Hepatic stellate cell (primary cell): ENCODE measurements around the gene CPEB1.

ENCODE experiments used
- DNase-seq: peaks from one replicate; pipeline ENCODE4 v3.0.0; 2011; ENCODE audit warnings: low spot score

Gene CPEB1

GRCh38 chr15:82647045-82647834 is at the start of gene CPEB1:
TSS of gene CPEB1 (minus strand) at chr15:82647363. CDS start at chr15:82628459, 18,904 bp downstream.
- DNase-seq: peak; percentile 53

- no peak for DNase-seq
These were observed 45.0 kb upstream of the CPEB1 start for GRCh38 chr15:82692171-82692570.

- no peak for DNase-seq
These were observed 42.0 kb upstream of the CPEB1 start for GRCh38 chr15:82689147-82689546.

GRCh38 chr15:82688691-82689090 is 41.5 kb upstream of the CPEB1 start:
- no peak for DNase-seq

GRCh38 chr15:82681371-82681770 is 34.2 kb upstream of the CPEB1 start:
- no peak for DNase-seq

- DNase-seq: no peak
These were observed 33.3 kb upstream of the CPEB1 start for GRCh38 chr15:82680200-82681102.

- no peak for DNase-seq
These were observed 32.5 kb upstream of the CPEB1 start for GRCh38 chr15:82679626-82680199.

- no peak for DNase-seq
These were observed 30.7 kb upstream of the CPEB1 start for GRCh38 chr15:82677720-82678323.

GRCh38 chr15:82674873-82675272 is 27.7 kb upstream of the CPEB1 start:
- DNase-seq: no peak

- no peak for DNase-seq
These were observed 23.5 kb upstream of the CPEB1 start for GRCh38 chr15:82670699-82671098.

GRCh38 chr15:82666606-82667005 is 19.4 kb upstream of the CPEB1 start:
- no peak for DNase-seq

GRCh38 chr15:82664021-82664420 is 16.9 kb upstream of the CPEB1 start:
- DNase-seq: no peak

GRCh38 chr15:82663186-82663600 is 16.0 kb upstream of the CPEB1 start:
- DNase-seq: peak; percentile 32

GRCh38 chr15:82662641-82663040 is 15.5 kb upstream of the CPEB1 start:
- DNase-seq: no peak

GRCh38 chr15:82660378-82660777 is 13.2 kb upstream of the CPEB1 start:
- DNase-seq: no peak

- no peak for DNase-seq
These were observed 9.6 kb upstream of the CPEB1 start for GRCh38 chr15:82656641-82657266.

- no peak for DNase-seq
These were observed 8.4 kb upstream of the CPEB1 start for GRCh38 chr15:82655606-82656005.

GRCh38 chr15:82653483-82654168 is 6.5 kb upstream of the CPEB1 start:
- DNase-seq: no peak

- DNase-seq: no peak
These were observed 4.5 kb upstream of the CPEB1 start for GRCh38 chr15:82651708-82652107.

GRCh38 chr15:82650046-82650670 is 3.0 kb upstream of the CPEB1 start:
- no peak for DNase-seq
